HG02981 (cell line): ENCODE results near the gene EDNRB.
"Not testable (repeated sequence)": the region's sequence is repeated elsewhere in the genome, so short reads cannot be mapped to it uniquely, and the experiment has no call there.

Source experiments
- ATAC-seq: cut with Tn5 transposase; IDR thresholded peaks from one replicate; pipeline ENCODE4 v1.9.1; 2021; ENCODE audit warnings: mild to moderate bottlenecking, moderate library complexity; ENCODE audit not compliant: unreplicated experiment

Gene EDNRB

GRCh38 chr13:77848050-77848449 lies 70.6 kb downstream of the EDNRB start:
- ATAC-seq = not testable (repeated sequence)

- ATAC-seq = no peak
Measured at GRCh38 chr13:77846173-77846572, 72.5 kb downstream of the EDNRB start.
